Heart right ventricle (tissue), 16 donors: ENCODE data around the gene SERTAD4. TPM values are rescaled to one million over a fixed set of nuclear protein-coding genes. Genes with fewer than 3 reads are reported as not detected.

ENCODE experiments used
- ATAC-seq, 8 donors: fragments of 200-7000 bp; cut with Tn5 transposase; one replicate each; pipeline ENCODE4 v1.9.1; 2020; ENCODE audit warnings: mild to moderate bottlenecking in 8 of 8, moderate library complexity in 8 of 8, moderate number of reproducible peaks in 1 of 8
- DNase-seq, 2 donors: peaks; one replicate each; pipeline ENCODE4 v3.0.0-alpha.2; 2020
- H3K27ac ChIP-seq, 10 donors: fragments of 200-600 bp; sonication (generic) in 2 of 10; one replicate each; pipeline versions ENCODE4 v1.5.0 to v1.8.0; 2020 to 2022; ENCODE audit warnings: mild to moderate bottlenecking in 3 of 10
- H3K27me3 ChIP-seq, 7 donors: fragments of 200-600 bp; one replicate each; pipeline ENCODE4 v1.8.0; 2021 to 2022; ENCODE audit warnings: mild to moderate bottlenecking in 2 of 7
- H3K36me3 ChIP-seq, 9 donors: fragments of 200-600 bp; sonication (generic) in 1 of 9; one replicate each; pipeline versions ENCODE4 v1.5.0 to v1.8.0; 2020 to 2022; ENCODE audit warnings: mild to moderate bottlenecking in 2 of 9
- H3K4me1 ChIP-seq, 9 donors: fragments of 200-600 bp; sonication (generic) in 1 of 9; one replicate each; pipeline versions ENCODE4 v1.5.0 to v1.8.0; 2020 to 2022; ENCODE audit warnings: mild to moderate bottlenecking in 4 of 9
- H3K4me3 ChIP-seq, 10 donors: fragments of 200-600 bp; sonication (generic) in 2 of 10; one replicate each; pipeline versions ENCODE4 v1.5.0 to v1.8.0; 2020 to 2022; ENCODE audit warnings: mild to moderate bottlenecking in 7 of 10, moderate library complexity in 2 of 10
- H3K9me3 ChIP-seq, 11 donors: fragments of 200-600 bp in 10 of 11; sonication (generic) in 2 of 11; one replicate each; pipeline versions ENCODE4 v1.5.0 to v1.8.0; 2013 to 2022; ENCODE audit warnings: mild to moderate bottlenecking in 2 of 11, control low read depth in 1 of 11, moderate library complexity in 1 of 11
- WGBS, 2 donors: extraction: QIAGEN DNeasy Blood & Tissue Kit; methylation state at CpG; one replicate each; pipeline ENCODE4 v1.1.7; 2013; ENCODE audit warnings: inconsistent platforms in 1 of 2; 5-methylcytosine and 5-hydroxymethylcytosine counted together
- intact Hi-C, 10 donors: fragments of 100-400 bp; cut with DNase I; formaldehyde crosslinking; loops; one replicate each; pipeline versions ENCODE4 v1.11.1 to v1.14.2; 2022
- polyA plus RNA-seq, 2 donors: library from polyadenylated mRNA; stranded (reverse); fragments of 200-250 nt; gene quantifications; one replicate each; pipeline ENCODE4 v1.2.3, GENCODE V29; 2013
- total RNA-seq, 10 donors: library from RNA; stranded (reverse); fragmentation: NEBNext Ultra II Directional in 3 of 10; extraction: Animal tissue kit (Norgen Biotek cat#: 25700) in 3 of 10; gene quantifications; one replicate each; pipeline versions ENCODE4 v1.2.1 to v1.2.4, GENCODE V29; 2021 to 2023
- TF ChIP-seq, protein P1 (sequence below), 9 donors: fragments of 200-600 bp; sonication (generic) in 2 of 9; IDR thresholded peaks; one replicate each; pipeline versions ENCODE4 v1.5.0 to v1.8.0; 2021 to 2022; ENCODE audit warnings: antibody characterized with exemption in 9 of 9, mild to moderate bottlenecking in 5 of 9, moderate library complexity in 1 of 9
- donor health status: Arrhythmogenic right ventricular cardiomyopathy.
- donor health status: ischemic (EF 13 %, LVEDD 7.1; RV severe dilation, severe dysfunction).
- donor health status: healthy with polysubstance abuse.
- donor health status: DM: no; HTN: yes; CAD: no.
- donor health status: DM: no; HTN: no; CAD: no.
- donor health status: ischemic (EF 25% LVEDD 6.9; RV normal size, moderate dysfunction).
- donor health status: ischemic (EF 25% LVEDD 5.7; RV mildly dilated, moderate dysfunction).
- donor health status: healthy.
- donor health status: DM: yes; HTN: yes; CAD: no.
- donor health status: Ischemic cardiomyopathy.
- donor health status: ischemic (EF 35%, LVEDD 5.7; RV mildly dilated, moderate dysfunction).
- donor health status: nonischemic (EF 11% LVEDD 7.7; RV severe dilation, severe dysfunction).
- donor health status: DM: yes; HTN: yes; CAD: no.
- donor health status: PGD.
- donor health status: ischemic (EF 29% LVEDD 5.4; RV normal size, mild dysfunction).
- donor health status: nonischemic (EF 23%, LVEDD 6.1; RV moderate dilation, normal function).

The SERTAD4 gene
- total and polyA plus RNA-seq, 12 donors, result 1.5 to 5.4 (median 2.4) TPM

DNA sequence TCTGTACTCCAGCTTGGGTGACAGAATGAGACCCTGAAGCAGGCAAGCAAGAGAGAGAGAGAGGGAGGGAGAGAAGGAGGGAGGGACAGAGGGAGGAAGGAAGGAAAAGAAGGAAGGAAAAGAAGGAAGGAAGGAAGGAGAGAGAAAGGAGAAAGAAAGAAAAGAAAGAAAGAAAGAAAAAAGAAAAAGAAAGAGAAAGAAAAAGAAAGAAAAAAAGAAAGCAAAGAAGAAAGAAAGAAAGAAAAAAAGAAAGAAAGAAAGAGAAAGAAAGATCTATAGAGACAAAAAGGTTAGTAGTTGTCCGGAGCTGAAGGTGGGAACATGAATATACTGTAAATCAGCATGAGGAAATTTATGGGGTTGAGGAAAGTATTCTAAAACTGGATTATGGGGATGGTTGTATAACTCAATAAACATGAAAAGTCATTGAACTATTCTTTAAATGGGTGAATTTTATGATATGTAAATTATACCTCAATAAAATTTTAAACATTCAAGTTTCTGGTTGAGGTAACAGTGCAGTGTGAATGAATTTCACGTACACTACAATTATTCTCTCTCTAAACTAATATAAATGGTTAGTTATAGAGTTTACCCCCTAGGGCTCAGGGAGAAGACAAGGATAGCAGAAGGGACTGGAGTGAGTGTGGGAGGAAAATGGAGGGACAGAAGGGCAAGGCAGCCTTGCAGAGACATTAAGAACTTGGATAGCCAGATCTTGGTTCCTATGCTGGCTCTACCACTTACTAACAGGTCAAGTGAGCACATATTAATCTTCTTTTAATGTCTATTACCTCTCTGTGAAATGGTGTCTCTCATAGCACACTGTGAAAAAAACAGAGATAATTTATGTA is 24.8 kb upstream of the SERTAD4 start:
- no peak overlapping the region for H3K4me3 ChIP-seq
- H3K4me1 ChIP-seq, result no peaks in the 10 kb centered on the region
- peaks cover 0 to 11% (median 0%) of the 10 kb centered on the region in 7 donors for H3K27me3 ChIP-seq
- ATAC-seq, result no peak
- DNase-seq, result no peak
- H3K36me3 ChIP-seq, result no peaks in the 10 kb centered on the region
- TF ChIP-seq, protein P1, sequence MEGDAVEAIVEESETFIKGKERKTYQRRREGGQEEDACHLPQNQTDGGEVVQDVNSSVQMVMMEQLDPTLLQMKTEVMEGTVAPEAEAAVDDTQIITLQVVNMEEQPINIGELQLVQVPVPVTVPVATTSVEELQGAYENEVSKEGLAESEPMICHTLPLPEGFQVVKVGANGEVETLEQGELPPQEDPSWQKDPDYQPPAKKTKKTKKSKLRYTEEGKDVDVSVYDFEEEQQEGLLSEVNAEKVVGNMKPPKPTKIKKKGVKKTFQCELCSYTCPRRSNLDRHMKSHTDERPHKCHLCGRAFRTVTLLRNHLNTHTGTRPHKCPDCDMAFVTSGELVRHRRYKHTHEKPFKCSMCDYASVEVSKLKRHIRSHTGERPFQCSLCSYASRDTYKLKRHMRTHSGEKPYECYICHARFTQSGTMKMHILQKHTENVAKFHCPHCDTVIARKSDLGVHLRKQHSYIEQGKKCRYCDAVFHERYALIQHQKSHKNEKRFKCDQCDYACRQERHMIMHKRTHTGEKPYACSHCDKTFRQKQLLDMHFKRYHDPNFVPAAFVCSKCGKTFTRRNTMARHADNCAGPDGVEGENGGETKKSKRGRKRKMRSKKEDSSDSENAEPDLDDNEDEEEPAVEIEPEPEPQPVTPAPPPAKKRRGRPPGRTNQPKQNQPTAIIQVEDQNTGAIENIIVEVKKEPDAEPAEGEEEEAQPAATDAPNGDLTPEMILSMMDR (IDR thresholded peaks at IDR 0.05), result no peak
- H3K9me3 ChIP-seq, result no peaks in the 10 kb centered on the region
- H3K27ac ChIP-seq, result no peak overlapping the region
- 85 to 99% methylated on average over 2 of the region's 2 CpGs for WGBS, 2 donors
- intact Hi-C loops, result loop anchor here in 1 of 10 donors (10.0 kb wide), 1 partner anchor 187 kb away; no protein-coding TSS in a partner anchor

DNA sequence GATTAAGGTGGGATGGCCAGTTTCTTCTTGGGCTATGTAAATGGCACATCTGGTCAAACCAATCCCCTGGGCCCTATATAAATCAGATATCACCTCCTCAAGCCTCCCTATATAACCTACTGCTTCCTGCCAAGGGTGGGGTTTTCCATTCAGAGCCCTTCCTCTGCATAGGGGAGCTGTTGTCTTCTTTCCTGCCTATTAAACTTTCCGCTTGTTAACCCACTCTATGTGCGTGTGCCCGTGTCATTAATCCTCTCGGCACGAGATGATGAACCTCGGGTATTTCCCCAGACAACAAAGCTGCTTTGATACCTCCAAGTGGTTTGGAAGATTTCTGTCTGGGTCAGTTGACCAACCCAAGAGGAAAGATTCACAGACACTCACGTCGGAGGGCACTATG is 19.3 kb upstream of the SERTAD4 start:
- Histone ChIP-seq H3K36me3 (no peaks in the 10 kb centered on the region), H3K4me1 (no peaks in the 10 kb centered on the region), H3K27ac (no peak overlapping the region), H3K9me3 (no peaks in the 10 kb centered on the region), H3K4me3 (no peak overlapping the region), H3K27me3 (peaks cover 0 to 7% (median 0%) of the 10 kb centered on the region in 7 donors)
- DNase-seq (no peak), ATAC-seq (no peak)
- intact Hi-C loops, result no loop called here
- TF ChIP-seq, protein P1 (IDR thresholded peaks at IDR 0.05), result no peak
- WGBS, 2 donors, result 70 to 72% methylated on average over 8 of the region's 8 CpGs

DNA sequence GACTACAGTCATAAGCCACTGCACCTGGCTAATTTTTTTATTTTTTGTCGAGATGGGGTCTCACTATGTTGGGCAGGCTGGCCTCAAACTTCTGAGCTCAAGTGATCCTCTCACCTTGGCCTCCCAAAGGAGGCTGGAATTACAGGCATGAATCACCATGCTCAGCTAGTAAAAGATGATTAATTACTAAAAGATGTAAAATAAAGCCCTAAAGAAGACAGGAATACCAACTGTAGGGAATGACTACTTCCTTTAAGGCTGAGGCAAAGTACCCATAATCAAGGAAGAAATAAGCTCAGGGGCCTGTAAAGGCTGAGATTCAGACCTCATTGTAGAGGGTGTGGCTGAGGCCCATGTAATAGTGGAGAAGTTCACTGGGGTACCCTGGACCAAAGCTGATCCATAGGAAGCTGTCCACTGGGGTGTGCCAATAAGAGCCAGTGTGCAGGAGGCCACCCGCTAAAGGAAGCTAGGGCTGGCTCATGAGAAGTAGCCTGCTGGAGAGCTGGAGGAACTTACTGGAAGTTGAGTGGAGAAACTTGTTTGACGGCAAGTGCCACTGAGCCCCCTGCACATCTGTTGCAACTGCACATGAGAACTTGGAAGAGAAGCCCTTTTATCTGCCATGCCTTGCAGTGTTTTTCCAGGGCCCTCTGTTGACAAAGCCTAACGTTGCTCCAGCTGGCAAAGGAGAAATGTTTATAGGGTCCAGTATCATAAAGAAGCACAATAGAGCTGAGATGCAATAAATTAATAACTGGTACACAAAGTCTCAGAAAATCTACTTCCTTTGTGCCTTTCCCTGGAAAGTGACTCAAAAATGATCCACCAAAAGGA is 17.8 kb upstream of the SERTAD4 start:
- intact Hi-C loops, result no loop called here
- Histone ChIP-seq H3K27ac (no peak overlapping the region), H3K4me1 (no peaks in the 10 kb centered on the region), H3K36me3 (no peaks in the 10 kb centered on the region), H3K9me3 (no peaks in the 10 kb centered on the region), H3K4me3 (no peak overlapping the region), H3K27me3 (peaks cover 0 to 7% (median 0%) of the 10 kb centered on the region in 7 donors)
- TF ChIP-seq, protein P1 (IDR thresholded peaks at IDR 0.05), result no peak
- no peak for DNase-seq
- whole genome bisulfite sequencing, 2 donors, result 73 to 84% methylated on average over 4 of the region's 4 CpGs
- no peak for ATAC-seq

DNA sequence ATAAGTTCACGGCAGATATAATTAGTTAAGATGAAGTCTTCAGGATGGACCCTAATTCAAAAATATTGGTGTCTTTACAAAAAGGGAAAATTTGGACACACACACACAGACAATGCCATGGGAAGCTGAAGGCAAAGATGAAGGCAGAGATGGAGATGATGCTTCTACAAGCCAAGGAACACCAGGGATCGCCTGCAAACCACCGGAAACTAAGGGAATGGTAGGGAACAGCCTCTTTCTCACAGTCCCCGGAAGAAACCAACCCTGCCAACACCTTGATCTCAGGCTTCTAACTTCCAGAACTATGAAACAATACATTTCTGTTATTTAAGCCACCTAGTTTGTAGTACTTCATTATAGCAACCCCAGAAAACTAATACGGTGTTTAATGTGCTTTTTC is 15.1 kb upstream of the SERTAD4 start:
- Histone ChIP-seq H3K27me3 (peaks cover 0 to 7% (median 0%) of the 10 kb centered on the region in 7 donors), H3K4me3 (no peak overlapping the region), H3K9me3 (no peaks in the 10 kb centered on the region), H3K4me1 (peaks cover 0 to 5% (median 0%) of the 10 kb centered on the region in 9 donors), H3K36me3 (no peaks in the 10 kb centered on the region), H3K27ac (no peak overlapping the region)
- no peak for DNase-seq
- ATAC-seq, result no peak
- TF ChIP-seq, protein P1 (IDR thresholded peaks at IDR 0.05), result no peak
- 91 to 93% methylated on average over 5 of the region's 5 CpGs for WGBS, 2 donors
- intact Hi-C loops, result no loop called here
